GM20000 (cell line): ENCODE measurements around the gene SLC16A11.
A peak's percentile ranks its signal among the peaks of the same experiment; 100 is the strongest.
"Not testable (repeated sequence)": the region's sequence is repeated elsewhere in the genome, so short reads cannot be mapped to it uniquely, and the experiment has no call there.

ENCODE experiments used
- DNase-seq: peaks from one replicate; pipeline ENCODE4 v3.0.0; 2012; ENCODE audit warnings: low spot score
- TF ChIP-seq, protein P1 (sequence below): IDR thresholded peaks from 2 replicates; pipeline ENCODE4 v1.5.1; 2012; ENCODE audit warnings: mild to moderate bottlenecking, control low read depth; ENCODE audit errors: extremely low read depth, missing control alignments

The SLC16A11 gene, protein sequence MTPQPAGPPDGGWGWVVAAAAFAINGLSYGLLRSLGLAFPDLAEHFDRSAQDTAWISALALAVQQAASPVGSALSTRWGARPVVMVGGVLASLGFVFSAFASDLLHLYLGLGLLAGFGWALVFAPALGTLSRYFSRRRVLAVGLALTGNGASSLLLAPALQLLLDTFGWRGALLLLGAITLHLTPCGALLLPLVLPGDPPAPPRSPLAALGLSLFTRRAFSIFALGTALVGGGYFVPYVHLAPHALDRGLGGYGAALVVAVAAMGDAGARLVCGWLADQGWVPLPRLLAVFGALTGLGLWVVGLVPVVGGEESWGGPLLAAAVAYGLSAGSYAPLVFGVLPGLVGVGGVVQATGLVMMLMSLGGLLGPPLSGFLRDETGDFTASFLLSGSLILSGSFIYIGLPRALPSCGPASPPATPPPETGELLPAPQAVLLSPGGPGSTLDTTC

DNA sequence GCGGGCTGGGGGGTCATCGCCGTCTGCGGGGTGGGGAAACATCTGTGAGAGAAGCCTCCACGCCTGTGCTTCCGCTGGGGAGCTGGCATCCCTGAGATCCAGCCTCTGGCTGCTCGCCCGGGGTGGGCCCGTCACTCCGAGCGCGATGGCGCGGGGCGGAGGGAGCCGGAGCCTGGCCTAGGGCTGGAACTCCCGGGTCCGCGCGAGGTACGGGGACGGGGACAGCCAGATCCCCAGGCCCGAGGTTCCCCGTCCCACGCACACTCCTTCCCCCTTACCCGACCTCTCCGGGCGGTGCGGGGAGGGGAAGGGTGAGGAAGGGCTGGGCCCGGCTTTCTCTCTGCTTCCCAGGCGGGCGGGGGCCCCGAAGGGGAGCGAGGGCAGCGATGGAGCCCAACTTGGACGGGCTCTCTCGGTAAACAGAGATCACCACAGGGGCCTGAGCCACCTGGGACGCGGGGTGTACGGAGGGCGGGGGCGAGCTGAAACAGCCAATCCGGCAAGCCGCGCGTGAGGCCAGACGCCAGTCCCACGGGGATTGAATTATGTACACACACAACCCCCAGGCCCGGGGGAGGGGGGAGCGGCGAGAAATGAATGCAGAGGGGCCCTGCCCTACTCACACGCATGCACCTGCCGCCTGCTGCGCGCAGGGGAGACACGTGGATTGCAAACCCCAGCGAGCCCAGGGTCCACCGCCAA, at the start of gene SLC16A11:
Gene SLC16A11, minus strand, starts transcription at position 596 of the 702 bp plus-strand sequence. Its CDS starts 579 bp downstream, at position 17.
- TF ChIP-seq, protein P1, sequence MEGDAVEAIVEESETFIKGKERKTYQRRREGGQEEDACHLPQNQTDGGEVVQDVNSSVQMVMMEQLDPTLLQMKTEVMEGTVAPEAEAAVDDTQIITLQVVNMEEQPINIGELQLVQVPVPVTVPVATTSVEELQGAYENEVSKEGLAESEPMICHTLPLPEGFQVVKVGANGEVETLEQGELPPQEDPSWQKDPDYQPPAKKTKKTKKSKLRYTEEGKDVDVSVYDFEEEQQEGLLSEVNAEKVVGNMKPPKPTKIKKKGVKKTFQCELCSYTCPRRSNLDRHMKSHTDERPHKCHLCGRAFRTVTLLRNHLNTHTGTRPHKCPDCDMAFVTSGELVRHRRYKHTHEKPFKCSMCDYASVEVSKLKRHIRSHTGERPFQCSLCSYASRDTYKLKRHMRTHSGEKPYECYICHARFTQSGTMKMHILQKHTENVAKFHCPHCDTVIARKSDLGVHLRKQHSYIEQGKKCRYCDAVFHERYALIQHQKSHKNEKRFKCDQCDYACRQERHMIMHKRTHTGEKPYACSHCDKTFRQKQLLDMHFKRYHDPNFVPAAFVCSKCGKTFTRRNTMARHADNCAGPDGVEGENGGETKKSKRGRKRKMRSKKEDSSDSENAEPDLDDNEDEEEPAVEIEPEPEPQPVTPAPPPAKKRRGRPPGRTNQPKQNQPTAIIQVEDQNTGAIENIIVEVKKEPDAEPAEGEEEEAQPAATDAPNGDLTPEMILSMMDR = no peak
- peak; percentile 60 for DNase-seq

DNA sequence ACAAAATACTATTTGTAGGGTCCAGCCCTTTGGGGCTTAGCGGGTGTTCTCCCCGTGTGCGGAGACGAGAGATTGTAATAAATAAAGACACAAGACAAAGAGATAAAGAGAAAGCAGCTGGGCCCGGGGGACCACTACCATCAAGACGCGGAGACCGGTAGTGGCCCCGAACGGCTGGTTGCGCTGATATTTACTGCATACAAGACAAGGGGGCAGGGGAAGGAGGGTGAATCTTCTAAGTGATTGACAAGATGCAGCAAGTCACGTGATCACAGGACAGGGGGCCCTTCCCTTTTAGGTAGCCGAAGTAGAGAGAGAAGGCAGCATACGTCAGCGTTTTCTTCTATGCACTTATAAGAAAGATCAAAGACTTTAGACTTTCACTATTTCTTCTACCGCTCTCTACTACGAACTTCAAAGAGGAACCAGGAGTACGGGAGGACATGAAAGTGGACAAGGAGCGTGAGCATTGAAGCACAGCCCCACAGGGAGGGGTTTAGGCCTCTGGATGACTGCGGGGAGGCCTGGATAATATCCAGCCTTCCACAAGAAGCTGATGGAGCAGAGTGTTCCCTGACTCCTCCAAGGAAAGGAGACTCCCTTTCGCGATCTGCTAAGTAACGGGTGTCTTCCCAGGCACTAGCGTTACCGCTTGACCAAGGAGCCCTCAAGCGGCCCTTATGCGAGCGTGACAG, 47.6 kb upstream of the SLC16A11 start:
- not testable (repeated sequence) for DNase-seq

DNA sequence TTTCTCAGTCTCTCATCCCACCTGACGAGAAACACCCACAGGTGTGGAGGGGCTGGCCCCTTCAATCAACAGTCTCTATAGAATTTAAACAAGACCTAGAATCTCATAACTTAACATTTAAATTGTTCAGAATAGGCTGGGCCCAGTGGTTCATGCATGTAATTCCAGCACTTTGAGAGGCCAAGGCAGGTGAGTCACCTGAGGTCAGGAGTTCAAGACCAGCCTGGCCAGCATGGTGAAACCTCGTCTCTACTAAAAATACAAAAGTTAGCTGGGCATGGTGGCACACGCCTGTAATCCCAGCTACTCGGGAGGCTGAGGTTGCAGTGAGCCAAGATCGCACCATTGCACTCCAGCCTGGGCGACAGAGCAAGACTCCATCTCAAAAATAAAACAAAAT, 45.7 kb upstream of the SLC16A11 start:
- DNase-seq = not testable (repeated sequence)

DNA sequence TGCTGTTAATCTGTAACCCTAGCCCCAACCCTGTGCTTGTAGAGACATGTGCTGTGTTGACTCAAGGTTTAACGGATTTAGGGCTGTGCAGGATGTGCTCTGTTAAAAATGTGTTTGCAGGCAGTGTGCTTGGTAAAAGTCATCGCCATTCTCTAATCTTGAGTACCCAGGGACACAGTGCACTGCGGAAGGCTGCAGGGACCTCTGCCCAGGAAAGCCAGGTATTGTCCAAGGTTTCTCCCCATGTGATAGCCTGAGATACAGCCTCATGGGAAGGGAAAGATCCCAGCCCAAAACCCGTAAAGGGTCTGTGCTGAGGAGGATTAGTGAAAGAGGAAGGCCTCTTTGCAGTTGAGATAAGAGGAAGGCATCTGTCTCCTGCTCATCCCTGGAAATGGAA, 44.5 kb upstream of the SLC16A11 start:
- DNase-seq = not testable (repeated sequence)

DNA sequence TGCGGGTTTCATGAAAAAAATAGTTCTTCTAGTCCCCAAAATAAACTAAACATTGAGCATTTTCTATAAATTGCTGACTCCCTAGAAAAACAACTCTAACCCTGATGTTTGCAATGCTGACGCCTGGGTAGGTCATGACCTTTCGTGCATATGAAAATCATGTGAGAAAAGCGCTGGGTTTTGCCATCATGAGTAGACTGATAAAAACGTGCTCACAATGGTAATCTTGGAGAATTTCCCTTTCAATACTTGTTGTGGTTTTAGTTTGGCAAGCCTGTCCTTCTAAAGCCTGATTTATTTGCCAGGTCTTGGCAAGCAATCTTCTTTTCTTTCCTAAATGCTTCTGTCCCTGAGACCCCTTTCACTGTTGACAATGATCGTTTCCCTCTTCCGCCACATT, 40.2 kb upstream of the SLC16A11 start:
- no peak for DNase-seq
- TF ChIP-seq, protein P1 = no peak

DNA sequence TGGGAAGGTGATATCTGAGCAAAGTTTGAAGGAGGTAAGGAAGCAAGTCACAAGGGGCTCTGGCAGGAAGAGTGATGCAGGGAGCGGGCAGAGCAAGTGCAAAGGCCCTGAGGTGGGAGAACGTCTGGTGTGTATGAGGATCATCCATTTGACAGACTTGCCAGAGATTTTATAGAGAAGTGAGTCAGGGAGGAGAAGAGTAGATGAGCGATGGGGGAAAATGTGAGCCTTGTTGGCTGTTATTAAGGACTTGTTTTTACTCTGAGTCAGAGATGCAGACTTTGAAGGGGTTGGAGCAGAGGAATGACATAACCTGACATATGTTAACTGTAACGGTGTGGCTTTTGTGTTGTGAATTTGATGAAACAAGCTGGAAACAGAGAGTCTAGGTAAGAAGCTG, 39.7 kb upstream of the SLC16A11 start:
- no peak for DNase-seq
- TF ChIP-seq, protein P1 = no peak

DNA sequence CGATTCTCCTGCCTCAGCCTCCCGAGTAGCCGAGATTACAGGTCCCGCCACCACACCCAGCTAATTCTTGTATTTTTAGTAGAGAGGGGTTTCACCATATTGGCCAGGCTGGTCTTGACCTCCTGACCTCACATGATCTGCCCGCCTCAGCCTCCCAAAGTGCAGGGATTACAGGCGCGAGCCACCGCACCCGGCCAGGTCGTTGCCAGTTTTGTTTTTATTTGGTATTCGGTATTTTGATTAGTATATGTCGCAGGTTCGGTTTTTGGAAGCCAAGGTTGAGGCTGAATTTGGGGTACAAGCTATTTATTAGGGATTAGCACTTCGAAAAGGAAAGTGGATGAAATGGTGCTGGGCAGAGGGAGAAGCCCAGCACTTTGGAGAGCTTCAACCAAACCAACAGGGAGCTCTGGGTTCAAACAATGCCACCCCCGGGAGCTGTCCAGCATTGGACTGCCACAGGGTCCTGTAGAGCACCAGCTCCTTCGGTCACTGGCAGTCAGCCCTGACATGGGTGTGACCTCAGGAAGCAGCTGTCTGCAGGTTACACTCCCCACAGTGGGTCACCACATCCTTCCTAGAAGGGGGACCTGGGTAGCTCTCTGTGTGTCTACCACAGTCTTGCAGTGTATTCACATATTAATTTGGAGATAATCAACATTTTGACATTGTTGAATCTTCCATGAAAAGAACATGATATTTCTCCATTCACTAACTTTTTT, 37.6 kb upstream of the SLC16A11 start:
- DNase-seq = peak; percentile 20
- TF ChIP-seq, protein P1 = no peak

DNA sequence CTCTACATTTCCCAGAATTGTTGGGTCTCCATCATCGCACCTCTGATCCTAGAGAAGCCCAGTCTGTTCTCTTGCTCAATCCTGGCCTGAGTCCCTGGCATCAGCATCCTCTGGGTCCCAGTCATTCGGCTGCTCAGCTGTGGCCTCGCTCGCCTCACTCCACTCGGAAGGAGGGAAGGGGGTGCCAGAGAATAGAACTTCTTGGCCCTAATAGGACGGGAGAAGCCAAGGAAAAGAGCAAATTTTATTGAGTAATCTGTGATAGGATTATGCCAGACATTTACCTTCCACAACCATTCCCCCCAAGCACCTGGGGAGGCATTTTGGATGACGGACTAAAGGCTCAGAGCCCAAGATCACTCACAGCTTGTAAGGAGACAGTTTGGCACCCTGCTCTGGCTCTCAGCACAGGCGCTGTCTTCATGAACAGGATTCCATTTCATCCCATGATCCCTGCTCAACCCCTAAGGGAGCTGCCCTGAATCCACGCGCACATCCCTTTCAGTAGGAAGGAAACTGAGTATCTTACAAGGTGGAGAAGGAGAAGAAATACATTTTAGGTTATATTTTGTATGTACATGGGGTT, 36.7 kb upstream of the SLC16A11 start:
- DNase-seq = no peak
- TF ChIP-seq, protein P1 = no peak
